PC-9 (cell line): ENCODE results near the gene MEPE.

Experiments used
- CTCF ChIP-seq: fragments of 200-600 bp; sonication (generic); conservative IDR thresholded peaks from 2 replicates; pipeline ENCODE4 v1.6.1; 2017; ENCODE audit warnings: mixed run types, antibody characterized with exemption, mild to moderate bottlenecking, moderate library complexity
- EZH2 ChIP-seq: fragments of 200-600 bp; sonication (generic); IDR thresholded peaks from 2 replicates; pipeline ENCODE4 v1.8.0; 2017; ENCODE audit warnings: antibody characterized with exemption, low read depth

DNA sequence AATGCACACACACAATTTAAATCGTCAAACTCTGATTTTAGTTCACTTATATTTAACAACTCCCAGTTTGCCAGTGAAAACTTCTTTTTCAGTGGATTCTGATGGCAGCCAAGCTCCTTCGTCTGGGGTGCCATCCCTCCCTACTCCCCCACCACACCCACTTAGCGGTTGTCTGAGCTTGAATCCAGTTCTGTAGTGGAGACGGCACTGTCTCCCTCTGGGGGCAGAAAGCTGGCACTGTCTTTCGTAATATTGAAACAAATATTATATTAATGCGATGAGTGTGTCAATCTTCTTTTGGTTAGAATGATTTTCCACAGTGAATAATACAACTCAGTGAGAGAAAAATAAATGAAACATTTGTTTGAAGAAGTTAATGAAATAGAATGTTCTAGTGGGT, 5.4 kb downstream of the MEPE start:
- no peak for TF ChIP-seq EZH2
- peak; percentile 34 for TF ChIP-seq CTCF
